NCI-H82 (cell line): ENCODE results near the gene PROSER2.

Experiments used
- DNase-seq: peaks from one replicate; lab custom pipeline; 2025; lab: John Stamatoyannopoulos, UW

The PROSER2 gene

DNA sequence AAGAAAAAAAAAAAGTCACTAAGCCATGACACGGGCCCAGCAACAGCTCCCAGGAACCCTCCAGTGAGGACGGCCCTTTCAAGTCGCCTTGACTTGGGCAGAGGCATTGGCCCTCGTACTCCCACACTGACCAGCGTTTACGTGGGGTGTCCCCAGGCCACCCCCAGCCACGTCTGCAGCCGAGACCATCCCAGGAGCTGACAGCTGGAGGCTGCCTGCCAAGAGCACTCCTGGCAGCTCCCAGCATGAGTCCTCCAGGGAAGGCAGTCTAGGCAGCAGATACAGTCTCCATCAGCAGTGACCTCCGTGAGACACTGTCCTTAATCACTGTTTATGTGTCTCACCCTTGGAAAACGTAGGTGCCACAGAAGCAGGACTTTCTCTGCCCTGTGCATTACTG is 86.5 kb downstream of the PROSER2 start:
- DNase-seq: no peak

DNA sequence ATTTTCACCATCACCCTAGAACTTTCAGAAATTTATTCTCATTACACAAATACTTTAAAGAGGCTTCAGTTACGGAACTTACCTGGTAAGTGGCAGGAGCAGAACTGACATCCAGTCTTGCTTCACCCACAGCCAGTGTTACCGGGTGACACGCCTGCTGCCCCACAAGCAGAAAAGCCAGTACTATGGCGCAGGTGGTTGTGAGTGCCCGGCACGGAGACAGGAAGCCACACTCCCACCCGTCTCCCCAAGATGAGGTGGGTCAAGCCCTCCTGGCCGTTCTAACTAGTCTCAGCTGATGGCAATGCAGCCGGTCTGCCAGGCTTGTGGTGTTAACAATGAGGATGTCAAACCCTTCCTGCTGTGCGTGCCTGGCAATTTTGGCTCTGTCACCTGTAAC is 86.9 kb downstream of the PROSER2 start:
- DNase-seq: no peak

DNA sequence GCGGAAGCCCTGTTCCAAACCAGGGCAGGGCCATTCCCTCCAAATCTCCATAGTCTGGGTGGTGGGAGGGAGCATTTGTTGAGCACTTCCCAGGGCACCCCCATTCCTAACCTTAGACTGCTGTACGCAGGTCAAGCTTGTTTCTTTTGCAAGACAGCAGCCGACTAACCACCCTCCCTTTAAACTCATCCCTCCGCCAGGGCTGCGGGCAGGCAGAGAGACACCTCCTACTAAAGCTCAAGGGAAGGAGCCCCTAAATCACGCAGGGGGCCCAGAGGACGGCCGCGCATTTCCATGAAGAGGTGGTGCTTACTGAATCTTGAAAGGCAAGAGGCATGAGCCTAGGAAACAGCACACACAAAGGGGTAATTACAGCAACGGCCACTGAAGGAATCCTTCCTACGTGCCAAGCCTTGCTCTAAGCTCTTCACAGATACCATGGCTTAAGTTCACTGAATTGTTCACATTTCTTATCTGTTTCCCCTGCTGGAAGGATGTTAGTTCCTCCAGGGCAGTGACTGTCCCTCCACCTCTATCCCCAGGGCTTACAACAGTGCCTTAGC is 90.0 kb downstream of the PROSER2 start:
- DNase-seq: no peak

DNA sequence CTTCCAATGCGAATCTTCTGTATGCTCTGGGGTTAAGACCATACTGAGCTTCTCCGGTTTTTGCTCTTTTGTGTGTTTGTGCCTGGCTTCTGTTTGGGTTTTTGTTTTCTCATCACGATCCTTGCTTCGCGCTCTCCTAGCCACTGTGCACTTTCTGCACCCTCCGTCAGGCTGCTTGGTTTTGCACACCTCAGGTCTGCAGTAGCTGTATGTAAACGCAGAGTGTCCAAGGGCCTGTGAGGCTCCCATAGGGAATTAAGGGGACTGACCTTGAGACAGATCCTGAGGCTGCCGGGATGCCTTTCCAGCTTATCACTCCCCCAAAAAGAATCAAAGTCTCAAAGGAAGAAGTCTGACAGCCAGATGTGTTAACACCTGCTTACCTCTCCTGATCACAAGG is 95.2 kb downstream of the PROSER2 start:
- no peak for DNase-seq

DNA sequence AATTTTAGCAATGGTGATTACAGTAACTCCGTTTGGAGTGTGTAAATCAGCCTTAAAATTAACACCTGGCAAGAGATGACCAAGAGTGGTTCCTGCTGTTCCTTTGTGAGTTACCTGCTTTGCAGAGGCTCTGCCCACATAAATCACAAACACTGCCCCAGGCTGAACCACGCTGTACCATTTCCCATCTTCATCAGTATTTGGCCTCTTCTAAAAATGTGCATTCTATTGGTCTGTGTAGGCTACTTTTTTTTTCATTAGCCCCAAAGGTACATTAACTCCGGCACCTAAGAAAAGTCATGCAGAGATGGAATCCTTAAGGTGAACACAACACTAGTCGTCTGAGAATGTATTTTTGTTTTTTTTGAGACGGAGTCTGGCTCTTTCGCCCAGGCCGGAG is 96.1 kb downstream of the PROSER2 start:
- DNase-seq: no peak
